WTC11 (cell line): ENCODE measurements around the gene DSEL. TPM values are rescaled to one million over a fixed set of nuclear protein-coding genes. Genes with fewer than 3 reads are reported as not detected.
A peak's percentile ranks its signal among the peaks of the same experiment; 100 is the strongest.

ENCODE experiments used
- CREB1 ChIP-seq: sonication (generic); formaldehyde crosslinking; IDR thresholded peaks from 2 replicates; pipeline ENCODE4 v1.8.0; 2023; ENCODE audit warnings: mild to moderate bottlenecking, missing genetic modification reagents
- IRF2 ChIP-seq: sonication (generic); formaldehyde crosslinking; IDR thresholded peaks from 2 replicates; pipeline ENCODE4 v1.8.0; 2022; ENCODE audit warnings: low read depth, missing genetic modification reagents, borderline replicate concordance
- NFYB ChIP-seq: sonication (generic); formaldehyde crosslinking; conservative IDR thresholded peaks from 2 replicates; pipeline ENCODE4 v1.8.0; 2022; ENCODE audit warnings: low read depth, missing genetic modification reagents
- OVOL2 ChIP-seq: fragments of 250-450 bp; sonication (Bioruptor Pico); IDR thresholded peaks from 2 replicates; pipeline ENCODE4 v1.9.0; 2021; ENCODE audit warnings: mild to moderate bottlenecking, borderline replicate concordance
- TP53 ChIP-seq: sonication (generic); formaldehyde crosslinking; IDR thresholded peaks from 2 replicates; pipeline ENCODE4 v1.8.1; 2023; ENCODE audit warnings: mild to moderate bottlenecking, missing genetic modification reagents
- ZNF263 ChIP-seq: sonication (generic); formaldehyde crosslinking; IDR thresholded peaks from 2 replicates; pipeline ENCODE4 v1.8.1; 2022; ENCODE audit warnings: low read depth, mild to moderate bottlenecking, moderate library complexity, missing genetic modification reagents
- ZNF416 ChIP-seq: fragments of 250-450 bp; sonication (Bioruptor Pico); IDR thresholded peaks from 2 replicates; pipeline ENCODE4 v1.9.0; 2021; ENCODE audit warnings: mild to moderate bottlenecking, inconsistent platforms
- total RNA-seq: library from RNA; stranded (reverse); gene quantifications from 3 replicates; pipeline ENCODE4 v1.2.3, GENCODE V29; 2021
- TF ChIP-seq, protein P1 (sequence below): sonication (generic); formaldehyde crosslinking; IDR thresholded peaks from 2 replicates; pipeline ENCODE4 v1.8.1; 2022; ENCODE audit warnings: mild to moderate bottlenecking, missing genetic modification reagents, moderate library complexity, borderline replicate concordance
- TF ChIP-seq, protein P2 (sequence below): sonication (generic); formaldehyde crosslinking; IDR thresholded peaks from 2 replicates; pipeline ENCODE4 v1.8.0; 2022; ENCODE audit warnings: mild to moderate bottlenecking, missing genetic modification reagents
- TF ChIP-seq, protein P3 (sequence below): sonication (generic); formaldehyde crosslinking; IDR thresholded peaks from 2 replicates; pipeline ENCODE4 v1.8.1; 2023; ENCODE audit warnings: mild to moderate bottlenecking, missing genetic modification reagents, moderate library complexity
- TF ChIP-seq, protein P4 (sequence below): fragments of 250-450 bp; sonication (Bioruptor Pico); IDR thresholded peaks from 2 replicates; pipeline ENCODE4 v1.9.0; 2021; ENCODE audit warnings: mild to moderate bottlenecking, borderline replicate concordance
- TF ChIP-seq, protein P5 (sequence below): fragments of 200-600 bp; IDR thresholded peaks from 2 replicates; pipeline ENCODE4 v1.8.0; 2022; ENCODE audit warnings: antibody characterized with exemption
- TF ChIP-seq, protein P6 (sequence below): sonication (generic); formaldehyde crosslinking; IDR thresholded peaks from 2 replicates; pipeline ENCODE4 v1.8.1; 2023; ENCODE audit warnings: mild to moderate bottlenecking, missing genetic modification reagents
- TF ChIP-seq, protein P7 (sequence below): sonication (generic); formaldehyde crosslinking; IDR thresholded peaks from 2 replicates; pipeline ENCODE4 v1.8.0; 2022; ENCODE audit warnings: mild to moderate bottlenecking, missing genetic modification reagents

DSEL gene
- total RNA-seq, 1 experiment from 2014 or later: 33.4 TPM

DNA sequence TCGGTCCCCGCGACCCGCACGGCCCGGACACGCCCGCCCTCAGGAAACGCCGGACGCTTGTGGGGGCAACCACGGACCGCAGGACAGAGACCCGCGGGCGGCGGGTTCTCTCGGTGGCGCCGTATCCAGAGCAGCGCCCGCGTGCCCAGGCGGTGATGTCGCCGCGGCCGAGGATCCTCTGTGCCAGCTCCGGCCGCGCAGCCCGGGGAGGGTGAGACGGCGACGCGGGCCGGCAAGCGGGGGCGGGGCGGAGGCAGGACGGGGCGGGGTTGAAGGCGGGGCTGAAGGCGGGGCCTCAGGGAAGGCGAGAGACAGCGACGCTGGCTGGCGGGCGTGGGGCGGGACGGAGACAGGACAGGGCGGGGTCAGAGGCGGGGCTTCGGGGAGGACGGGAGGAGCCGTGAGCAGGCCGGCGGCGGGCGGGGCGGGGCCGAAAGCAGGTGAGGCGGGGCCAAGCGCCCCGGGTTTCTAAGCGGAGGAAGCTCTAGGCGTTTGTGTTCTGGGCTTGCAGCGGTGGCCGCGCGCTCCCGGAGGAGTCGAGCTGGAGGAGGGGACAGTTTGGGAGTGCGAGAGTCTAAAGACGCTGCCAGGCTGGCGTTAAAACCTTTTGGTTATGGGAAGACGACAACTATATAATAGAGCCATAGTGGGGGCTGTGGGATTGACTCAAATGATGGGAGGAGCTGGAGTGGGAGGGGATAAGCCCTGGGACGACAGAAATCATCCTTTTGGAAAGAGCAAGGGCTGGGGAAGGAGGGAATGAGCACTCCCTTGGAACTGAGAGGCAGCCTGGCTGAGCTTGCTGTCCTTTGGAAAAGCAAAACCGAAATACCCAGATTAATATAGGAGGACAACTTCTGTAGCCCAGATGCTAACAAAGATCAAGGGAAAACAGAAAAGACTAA is at the start of gene DSEL (continued):
- TF ChIP-seq, protein P1, sequence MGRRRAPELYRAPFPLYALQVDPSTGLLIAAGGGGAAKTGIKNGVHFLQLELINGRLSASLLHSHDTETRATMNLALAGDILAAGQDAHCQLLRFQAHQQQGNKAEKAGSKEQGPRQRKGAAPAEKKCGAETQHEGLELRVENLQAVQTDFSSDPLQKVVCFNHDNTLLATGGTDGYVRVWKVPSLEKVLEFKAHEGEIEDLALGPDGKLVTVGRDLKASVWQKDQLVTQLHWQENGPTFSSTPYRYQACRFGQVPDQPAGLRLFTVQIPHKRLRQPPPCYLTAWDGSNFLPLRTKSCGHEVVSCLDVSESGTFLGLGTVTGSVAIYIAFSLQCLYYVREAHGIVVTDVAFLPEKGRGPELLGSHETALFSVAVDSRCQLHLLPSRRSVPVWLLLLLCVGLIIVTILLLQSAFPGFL (CRISPR knock-in tag): 0 out of 2 replicates have a peak, but pooled peaks have one; percentile 28
- no peak for TF ChIP-seq NFYB
- TF ChIP-seq, protein P2, sequence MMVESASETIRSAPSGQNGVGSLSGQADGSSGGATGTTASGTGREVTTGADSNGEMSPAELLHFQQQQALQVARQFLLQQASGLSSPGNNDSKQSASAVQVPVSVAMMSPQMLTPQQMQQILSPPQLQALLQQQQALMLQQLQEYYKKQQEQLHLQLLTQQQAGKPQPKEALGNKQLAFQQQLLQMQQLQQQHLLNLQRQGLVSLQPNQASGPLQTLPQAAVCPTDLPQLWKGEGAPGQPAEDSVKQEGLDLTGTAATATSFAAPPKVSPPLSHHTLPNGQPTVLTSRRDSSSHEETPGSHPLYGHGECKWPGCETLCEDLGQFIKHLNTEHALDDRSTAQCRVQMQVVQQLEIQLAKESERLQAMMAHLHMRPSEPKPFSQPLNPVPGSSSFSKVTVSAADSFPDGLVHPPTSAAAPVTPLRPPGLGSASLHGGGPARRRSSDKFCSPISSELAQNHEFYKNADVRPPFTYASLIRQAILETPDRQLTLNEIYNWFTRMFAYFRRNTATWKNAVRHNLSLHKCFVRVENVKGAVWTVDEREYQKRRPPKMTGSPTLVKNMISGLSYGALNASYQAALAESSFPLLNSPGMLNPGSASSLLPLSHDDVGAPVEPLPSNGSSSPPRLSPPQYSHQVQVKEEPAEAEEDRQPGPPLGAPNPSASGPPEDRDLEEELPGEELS (CRISPR knock-in tag): no peak
- TF ChIP-seq, protein P3, sequence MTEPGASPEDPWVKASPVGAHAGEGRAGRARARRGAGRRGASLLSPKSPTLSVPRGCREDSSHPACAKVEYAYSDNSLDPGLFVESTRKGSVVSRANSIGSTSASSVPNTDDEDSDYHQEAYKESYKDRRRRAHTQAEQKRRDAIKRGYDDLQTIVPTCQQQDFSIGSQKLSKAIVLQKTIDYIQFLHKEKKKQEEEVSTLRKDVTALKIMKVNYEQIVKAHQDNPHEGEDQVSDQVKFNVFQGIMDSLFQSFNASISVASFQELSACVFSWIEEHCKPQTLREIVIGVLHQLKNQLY (CRISPR knock-in tag): no peak
- TF ChIP-seq OVOL2 (CRISPR knock-in tag): no peak
- TF ChIP-seq, protein P4, sequence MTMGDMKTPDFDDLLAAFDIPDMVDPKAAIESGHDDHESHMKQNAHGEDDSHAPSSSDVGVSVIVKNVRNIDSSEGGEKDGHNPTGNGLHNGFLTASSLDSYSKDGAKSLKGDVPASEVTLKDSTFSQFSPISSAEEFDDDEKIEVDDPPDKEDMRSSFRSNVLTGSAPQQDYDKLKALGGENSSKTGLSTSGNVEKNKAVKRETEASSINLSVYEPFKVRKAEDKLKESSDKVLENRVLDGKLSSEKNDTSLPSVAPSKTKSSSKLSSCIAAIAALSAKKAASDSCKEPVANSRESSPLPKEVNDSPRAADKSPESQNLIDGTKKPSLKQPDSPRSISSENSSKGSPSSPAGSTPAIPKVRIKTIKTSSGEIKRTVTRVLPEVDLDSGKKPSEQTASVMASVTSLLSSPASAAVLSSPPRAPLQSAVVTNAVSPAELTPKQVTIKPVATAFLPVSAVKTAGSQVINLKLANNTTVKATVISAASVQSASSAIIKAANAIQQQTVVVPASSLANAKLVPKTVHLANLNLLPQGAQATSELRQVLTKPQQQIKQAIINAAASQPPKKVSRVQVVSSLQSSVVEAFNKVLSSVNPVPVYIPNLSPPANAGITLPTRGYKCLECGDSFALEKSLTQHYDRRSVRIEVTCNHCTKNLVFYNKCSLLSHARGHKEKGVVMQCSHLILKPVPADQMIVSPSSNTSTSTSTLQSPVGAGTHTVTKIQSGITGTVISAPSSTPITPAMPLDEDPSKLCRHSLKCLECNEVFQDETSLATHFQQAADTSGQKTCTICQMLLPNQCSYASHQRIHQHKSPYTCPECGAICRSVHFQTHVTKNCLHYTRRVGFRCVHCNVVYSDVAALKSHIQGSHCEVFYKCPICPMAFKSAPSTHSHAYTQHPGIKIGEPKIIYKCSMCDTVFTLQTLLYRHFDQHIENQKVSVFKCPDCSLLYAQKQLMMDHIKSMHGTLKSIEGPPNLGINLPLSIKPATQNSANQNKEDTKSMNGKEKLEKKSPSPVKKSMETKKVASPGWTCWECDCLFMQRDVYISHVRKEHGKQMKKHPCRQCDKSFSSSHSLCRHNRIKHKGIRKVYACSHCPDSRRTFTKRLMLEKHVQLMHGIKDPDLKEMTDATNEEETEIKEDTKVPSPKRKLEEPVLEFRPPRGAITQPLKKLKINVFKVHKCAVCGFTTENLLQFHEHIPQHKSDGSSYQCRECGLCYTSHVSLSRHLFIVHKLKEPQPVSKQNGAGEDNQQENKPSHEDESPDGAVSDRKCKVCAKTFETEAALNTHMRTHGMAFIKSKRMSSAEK (CRISPR knock-in tag): no peak
- TF ChIP-seq ZNF263 (CRISPR knock-in tag): no peak
- TF ChIP-seq ZNF416 (CRISPR knock-in tag): no peak
- TF ChIP-seq, protein P5, sequence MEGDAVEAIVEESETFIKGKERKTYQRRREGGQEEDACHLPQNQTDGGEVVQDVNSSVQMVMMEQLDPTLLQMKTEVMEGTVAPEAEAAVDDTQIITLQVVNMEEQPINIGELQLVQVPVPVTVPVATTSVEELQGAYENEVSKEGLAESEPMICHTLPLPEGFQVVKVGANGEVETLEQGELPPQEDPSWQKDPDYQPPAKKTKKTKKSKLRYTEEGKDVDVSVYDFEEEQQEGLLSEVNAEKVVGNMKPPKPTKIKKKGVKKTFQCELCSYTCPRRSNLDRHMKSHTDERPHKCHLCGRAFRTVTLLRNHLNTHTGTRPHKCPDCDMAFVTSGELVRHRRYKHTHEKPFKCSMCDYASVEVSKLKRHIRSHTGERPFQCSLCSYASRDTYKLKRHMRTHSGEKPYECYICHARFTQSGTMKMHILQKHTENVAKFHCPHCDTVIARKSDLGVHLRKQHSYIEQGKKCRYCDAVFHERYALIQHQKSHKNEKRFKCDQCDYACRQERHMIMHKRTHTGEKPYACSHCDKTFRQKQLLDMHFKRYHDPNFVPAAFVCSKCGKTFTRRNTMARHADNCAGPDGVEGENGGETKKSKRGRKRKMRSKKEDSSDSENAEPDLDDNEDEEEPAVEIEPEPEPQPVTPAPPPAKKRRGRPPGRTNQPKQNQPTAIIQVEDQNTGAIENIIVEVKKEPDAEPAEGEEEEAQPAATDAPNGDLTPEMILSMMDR: no peak
- no peak for TF ChIP-seq TP53 (CRISPR knock-in tag)
- TF ChIP-seq, protein P6, sequence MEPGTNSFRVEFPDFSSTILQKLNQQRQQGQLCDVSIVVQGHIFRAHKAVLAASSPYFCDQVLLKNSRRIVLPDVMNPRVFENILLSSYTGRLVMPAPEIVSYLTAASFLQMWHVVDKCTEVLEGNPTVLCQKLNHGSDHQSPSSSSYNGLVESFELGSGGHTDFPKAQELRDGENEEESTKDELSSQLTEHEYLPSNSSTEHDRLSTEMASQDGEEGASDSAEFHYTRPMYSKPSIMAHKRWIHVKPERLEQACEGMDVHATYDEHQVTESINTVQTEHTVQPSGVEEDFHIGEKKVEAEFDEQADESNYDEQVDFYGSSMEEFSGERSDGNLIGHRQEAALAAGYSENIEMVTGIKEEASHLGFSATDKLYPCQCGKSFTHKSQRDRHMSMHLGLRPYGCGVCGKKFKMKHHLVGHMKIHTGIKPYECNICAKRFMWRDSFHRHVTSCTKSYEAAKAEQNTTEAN (CRISPR knock-in tag): no peak
- no peak for TF ChIP-seq CREB1 (CRISPR knock-in tag)
- TF ChIP-seq IRF2: no peak
- TF ChIP-seq, protein P7, sequence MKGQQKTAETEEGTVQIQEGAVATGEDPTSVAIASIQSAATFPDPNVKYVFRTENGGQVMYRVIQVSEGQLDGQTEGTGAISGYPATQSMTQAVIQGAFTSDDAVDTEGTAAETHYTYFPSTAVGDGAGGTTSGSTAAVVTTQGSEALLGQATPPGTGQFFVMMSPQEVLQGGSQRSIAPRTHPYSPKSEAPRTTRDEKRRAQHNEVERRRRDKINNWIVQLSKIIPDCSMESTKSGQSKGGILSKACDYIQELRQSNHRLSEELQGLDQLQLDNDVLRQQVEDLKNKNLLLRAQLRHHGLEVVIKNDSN (CRISPR knock-in tag): 0 out of 2 replicates have a peak, but pooled peaks have one; percentile 17
